GM19351 (cell line): Measurements from ENCODE around the gene PNMA3.
"Not testable (repeated sequence)": the region's sequence is repeated elsewhere in the genome, so short reads cannot be mapped to it uniquely, and the experiment has no call there.

Experiments
- ATAC-seq: cut with Tn5 transposase; IDR thresholded peaks from one replicate; pipeline ENCODE4 v1.9.1; 2021; ENCODE audit warnings: mild to moderate bottlenecking, moderate library complexity; ENCODE audit not compliant: unreplicated experiment

PNMA3 gene

GRCh38 chrX:153073331-153073730, 17.1 kb downstream of the PNMA3 start:
- not testable (repeated sequence) for ATAC-seq

DNA sequence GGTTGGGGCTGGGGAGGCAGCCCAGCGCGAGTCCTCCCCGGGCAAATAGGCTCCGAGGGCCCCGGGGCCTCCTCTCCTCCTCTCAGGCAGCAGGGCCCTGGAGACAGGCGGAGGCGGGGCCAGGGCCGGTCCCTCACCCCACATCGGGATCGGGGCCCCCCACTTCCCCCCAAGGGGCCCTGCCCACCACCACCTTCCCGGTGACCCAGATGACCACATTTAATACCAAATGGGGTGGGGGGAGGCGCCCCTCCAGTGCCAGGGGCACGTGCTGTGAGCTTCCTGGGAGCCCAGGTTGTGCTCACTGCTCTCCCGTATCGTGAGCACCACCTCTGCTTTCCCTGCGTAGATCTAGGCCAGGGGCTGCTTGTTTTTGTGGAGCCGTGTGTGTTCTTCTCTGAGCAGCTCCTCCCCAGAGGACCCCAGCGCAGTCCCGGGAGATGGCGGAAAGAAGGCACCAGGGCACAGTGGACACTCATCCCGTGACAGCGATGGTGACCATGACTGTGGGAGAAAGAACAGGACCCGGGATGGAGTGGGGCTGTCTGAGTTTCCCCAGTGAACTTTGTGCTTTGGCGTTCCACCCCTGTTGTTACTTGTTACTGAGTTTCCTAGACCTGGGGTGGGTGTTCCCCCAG, 18.1 kb downstream of the PNMA3 start:
- no peak for ATAC-seq

- no peak for ATAC-seq
These were observed 18.7 kb downstream of the PNMA3 start for GRCh38 chrX:153074935-153075334.

DNA sequence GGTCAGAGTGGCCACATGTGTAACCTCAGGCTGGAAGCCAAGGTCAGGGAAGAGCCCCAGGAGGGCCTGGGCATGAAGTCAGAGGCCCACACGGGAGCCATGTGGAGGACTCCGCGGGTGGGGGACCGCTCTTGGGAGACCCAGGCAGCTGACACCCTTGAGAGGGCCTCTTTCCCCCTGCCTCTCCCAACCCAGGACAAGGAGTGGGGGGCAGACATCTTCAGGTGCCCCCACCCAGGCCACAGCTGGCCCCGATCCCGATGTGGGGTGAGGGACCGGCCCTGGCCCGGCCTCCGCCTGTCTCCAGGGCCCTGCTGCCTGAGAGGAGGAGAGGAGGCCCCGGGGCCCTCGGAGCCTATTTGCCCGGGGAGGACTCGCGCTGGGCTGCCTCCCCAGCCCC, 19.1 kb downstream of the PNMA3 start:
- ATAC-seq, result no peak

GRCh38 chrX:153077437-153078135, 21.3 kb downstream of the PNMA3 start:
- not testable (repeated sequence) for ATAC-seq

DNA sequence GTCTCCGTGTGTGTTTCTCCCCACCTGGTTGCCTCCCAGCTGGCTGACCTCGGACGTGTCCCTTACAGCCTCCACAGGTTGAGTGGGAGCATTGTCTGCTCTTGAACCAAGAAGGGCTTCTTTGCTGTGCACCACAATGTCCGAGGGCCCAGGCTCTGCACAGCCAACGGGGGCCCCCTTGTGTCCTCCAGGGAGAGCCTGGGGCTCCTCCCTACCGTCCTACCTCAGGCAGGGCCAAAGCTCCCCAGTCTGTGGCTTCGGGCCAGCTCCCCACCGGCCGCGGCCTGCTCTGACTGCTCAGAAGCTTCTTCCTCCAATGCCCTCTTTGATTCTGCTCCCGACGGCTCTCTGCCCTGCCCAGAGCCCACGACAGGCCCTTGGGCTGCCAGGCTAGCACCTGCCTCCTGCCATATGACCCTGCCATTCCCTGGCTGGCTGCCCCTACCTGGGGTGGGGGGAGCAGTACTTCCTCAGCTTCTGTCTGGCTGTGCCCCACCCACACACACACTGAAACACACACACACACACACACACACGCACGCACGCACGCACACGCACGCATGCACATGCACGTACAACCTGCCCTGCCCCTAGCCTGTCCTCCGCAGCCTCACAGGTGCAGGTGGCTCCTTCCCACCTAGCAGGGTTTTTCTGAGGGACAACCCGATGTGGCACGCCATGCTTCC, 27.1 kb downstream of the PNMA3 start:
- ATAC-seq, result not testable (repeated sequence)

GRCh38 chrX:153102418-153102817, 46.1 kb downstream of the PNMA3 start:
- ATAC-seq, result no peak

DNA sequence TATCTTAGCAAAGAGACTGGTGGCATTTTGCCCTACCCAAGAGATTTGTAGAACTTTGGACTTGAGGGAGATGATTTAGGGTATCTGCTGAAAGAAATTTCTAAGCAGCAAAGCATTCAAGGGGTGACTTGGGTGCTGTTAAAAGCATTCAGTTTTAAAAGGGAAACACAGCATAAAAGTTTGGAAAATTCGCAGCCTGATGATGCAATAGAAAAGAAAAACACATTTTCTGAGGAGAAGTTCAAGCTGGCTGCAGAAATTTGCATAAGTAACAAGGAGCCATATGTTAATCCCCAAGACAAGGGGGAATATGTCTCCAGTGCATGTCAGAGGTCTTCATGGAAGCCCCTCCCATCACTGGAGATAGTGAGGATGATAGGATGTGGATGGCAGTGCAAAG, 48.7 kb downstream of the PNMA3 start:
- ATAC-seq, result not testable (repeated sequence)

GRCh38 chrX:153106092-153106801, 50.0 kb downstream of the PNMA3 start:
- ATAC-seq, result not testable (repeated sequence)
